Liver (tissue), 9 donors: ENCODE results near the gene ASTN1. TPM values are rescaled to one million over a fixed set of nuclear protein-coding genes. Genes with fewer than 3 reads are reported as not detected.

ENCODE experiments used
- DNase-seq: peaks from one replicate; pipeline ENCODE4 v3.0.0-alpha.2; 2017; ENCODE audit warnings: low spot score
- H3K27ac ChIP-seq, 2 donors: one replicate each; pipeline ENCODE4 v1.7.0; 2013; ENCODE audit warnings: inconsistent platforms in 2 of 2, low read length in 2 of 2, control low read depth in 1 of 2, low read depth in 1 of 2, mild to moderate bottlenecking in 1 of 2
- H3K27me3 ChIP-seq, 4 donors: one replicate each; pipeline versions ENCODE4 v1.6.1 to v1.7.0; 2013; ENCODE audit warnings: low read length in 3 of 4, inconsistent platforms in 1 of 4, mild to moderate bottlenecking in 1 of 4, moderate library complexity in 1 of 4; ENCODE audit not compliant: control insufficient read depth in 4 of 4, insufficient read depth in 4 of 4
- H3K36me3 ChIP-seq, 4 donors: one replicate each; pipeline versions ENCODE4 v1.6.1 to v1.7.0; 2013; ENCODE audit warnings: low read length in 3 of 4, mild to moderate bottlenecking in 3 of 4, low read depth in 1 of 4, moderate library complexity in 1 of 4; ENCODE audit not compliant: control insufficient read depth in 4 of 4, insufficient read depth in 3 of 4
- H3K4me1 ChIP-seq, 4 donors: one replicate each; pipeline versions ENCODE4 v1.6.1 to v1.7.0; 2013; ENCODE audit warnings: low read length in 3 of 4, mild to moderate bottlenecking in 3 of 4, moderate library complexity in 1 of 4; ENCODE audit not compliant: control insufficient read depth in 4 of 4, insufficient read depth in 4 of 4
- H3K4me3 ChIP-seq, 3 donors: one replicate each; pipeline versions ENCODE4 v1.6.1 to v1.7.0; 2013; ENCODE audit warnings: low read length in 3 of 3, control low read depth in 1 of 3, low read depth in 1 of 3, mild to moderate bottlenecking in 1 of 3
- H3K9ac ChIP-seq, 2 donors: one replicate each; pipeline ENCODE4 v1.7.0; 2013; ENCODE audit warnings: low read length in 2 of 2, mild to moderate bottlenecking in 2 of 2, moderate library complexity in 2 of 2, control low read depth in 1 of 2, low read depth in 1 of 2
- H3K9me3 ChIP-seq, 4 donors: one replicate each; pipeline versions ENCODE4 v1.6.1 to v1.7.0; 2013; ENCODE audit warnings: low read length in 3 of 4; ENCODE audit not compliant: control insufficient read depth in 4 of 4
- EGR1 ChIP-seq, 2 donors: IDR thresholded peaks; 2 replicates each; pipeline ENCODE4 v1.6.1; 2016 to 2018; ENCODE audit warnings: antibody characterized with exemption in 2 of 2, low read depth in 2 of 2
- FOXA2 ChIP-seq: IDR thresholded peaks from 2 replicates; pipeline ENCODE4 v1.6.1; 2016; ENCODE audit warnings: antibody characterized with exemption
- GABPA ChIP-seq, 2 donors: IDR thresholded peaks in 1 of 2; conservative IDR thresholded peaks in 1 of 2; 2 replicates each; pipeline ENCODE4 v1.6.1; 2016; ENCODE audit warnings: antibody characterized with exemption in 2 of 2, mild to moderate bottlenecking in 1 of 2, moderate library complexity in 1 of 2
- HNF4A ChIP-seq, 2 donors: conservative IDR thresholded peaks; 2 replicates each; pipeline ENCODE4 v1.6.1; 2016; ENCODE audit warnings: antibody characterized with exemption in 2 of 2, mild to moderate bottlenecking in 2 of 2
- HNF4G ChIP-seq: IDR thresholded peaks from 2 replicates; pipeline ENCODE4 v1.6.1; 2016; ENCODE audit warnings: antibody characterized with exemption
- JUND ChIP-seq, 2 donors: IDR thresholded peaks; 2 replicates each; pipeline ENCODE4 v1.6.1; 2016; ENCODE audit warnings: antibody characterized with exemption in 2 of 2
- NR2F2 ChIP-seq: IDR thresholded peaks from 2 replicates; pipeline ENCODE4 v1.6.1; 2016; ENCODE audit warnings: antibody characterized with exemption
- RAD21 ChIP-seq, 2 donors: IDR thresholded peaks; 2 replicates each; pipeline ENCODE4 v1.6.1; 2016; ENCODE audit warnings: antibody characterized with exemption in 2 of 2, mild to moderate bottlenecking in 2 of 2
- RXRA ChIP-seq, 2 donors: IDR thresholded peaks; 2 replicates each; pipeline ENCODE4 v1.6.1; 2017 to 2018; ENCODE audit warnings: antibody characterized with exemption in 2 of 2, mild to moderate bottlenecking in 1 of 2
- SP1 ChIP-seq: IDR thresholded peaks from 2 replicates; pipeline ENCODE4 v1.6.1; 2018; ENCODE audit warnings: antibody characterized with exemption, mild to moderate bottlenecking
- YY1 ChIP-seq: IDR thresholded peaks from 2 replicates; pipeline ENCODE4 v1.6.1; 2016; ENCODE audit warnings: antibody characterized with exemption, mild to moderate bottlenecking
- WGBS: extraction: QIAGEN DNeasy Blood & Tissue Kit; methylation state at CpG from one replicate; pipeline ENCODE4 v1.1.7; 2013; 5-methylcytosine and 5-hydroxymethylcytosine counted together
- polyA plus RNA-seq, 2 donors: library from polyadenylated mRNA; stranded (reverse) in 1 of 2; unstranded in 1 of 2; fragments of 200-250 nt in 1 of 2; fragments of >200 nt in 1 of 2; fragmentation: Nextera tagmentation in 1 of 2; extraction: Ambion mirVana in 1 of 2; gene quantifications; one replicate each; pipeline versions ENCODE4 v1.2.1 to v1.2.3, GENCODE V29; 2013 to 2015
- total RNA-seq, 2 donors: library from RNA; depleted of rRNA; stranded (reverse); fragments of >200 nt; gene quantifications; one replicate each; pipeline ENCODE4 v1.2.3, GENCODE V29; 2014
- TF ChIP-seq, protein P1 (sequence below): IDR thresholded peaks from 2 replicates; pipeline ENCODE4 v1.6.1; 2016; ENCODE audit warnings: antibody characterized with exemption
- TF ChIP-seq, protein P2 (sequence below): IDR thresholded peaks from 2 replicates; pipeline ENCODE4 v1.6.1; 2016; ENCODE audit warnings: antibody characterized with exemption, mild to moderate bottlenecking
- donor health status: healthy.
- donor health status: healthy.
- donor health status: healthy.
- donor health status: healthy.
- donor health status: healthy.

Gene ASTN1
- total and polyA plus RNA-seq, 4 donors = 0.10 to 0.28 (median 0.18) TPM

DNA sequence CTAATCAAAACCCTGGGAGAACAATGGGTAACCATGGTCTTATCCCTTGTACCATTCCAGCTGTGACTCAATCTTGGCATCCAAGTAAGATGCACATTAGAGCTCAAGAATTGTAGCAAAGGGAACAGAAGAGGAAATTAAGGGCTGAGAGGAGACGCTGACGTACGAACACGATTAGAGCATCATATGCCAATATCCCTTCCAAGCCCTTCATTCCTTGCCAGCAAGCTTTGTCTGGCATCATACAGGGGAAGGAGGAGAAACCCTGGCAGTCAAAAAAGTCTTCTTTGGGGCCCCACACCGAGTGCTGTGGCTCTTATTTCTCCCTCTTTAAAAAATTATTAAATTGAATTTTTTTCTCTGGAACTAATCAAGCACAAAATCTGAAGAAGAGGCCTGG, 120.9 kb downstream of the ASTN1 start (continued):
- no peak for TF ChIP-seq RXRA (IDR thresholded peaks at IDR 0.05)

DNA sequence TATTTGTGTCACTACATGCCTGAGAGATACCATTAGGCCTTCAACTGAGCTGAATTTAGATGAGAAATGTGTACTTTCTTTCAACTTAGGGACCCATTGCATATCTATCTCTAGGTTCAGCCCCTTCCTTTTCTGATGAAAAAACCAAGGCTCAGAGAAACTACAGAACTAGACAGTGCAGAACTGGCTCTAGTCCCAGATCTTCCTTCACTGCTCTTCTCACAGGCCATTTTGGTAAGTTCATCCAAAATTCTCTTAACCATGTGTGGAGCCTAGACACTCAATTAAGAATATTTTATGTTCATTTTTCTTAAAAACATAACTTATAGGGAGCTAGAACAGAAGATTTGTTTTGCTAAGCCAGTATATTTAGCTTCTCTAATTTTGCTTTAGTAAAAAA, 128.9 kb downstream of the ASTN1 start:
- Histone ChIP-seq H3K4me1 (no peaks in the 10 kb centered on the region), H3K27me3 (peaks cover 0 to 6% (median 0%) of the 10 kb centered on the region in 4 donors), H3K9me3 (no peaks in the 10 kb centered on the region), H3K27ac (no peak overlapping the region), H3K9ac (no peak overlapping the region), H3K4me3 (no peak overlapping the region), H3K36me3 (no peaks in the 10 kb centered on the region)
- no peak for TF ChIP-seq FOXA2
- no peak for TF ChIP-seq EGR1 (IDR thresholded peaks at IDR 0.05; ENCODE audit: low read depth in 2 of 2)
- no peak for TF ChIP-seq HNF4G
- TF ChIP-seq, protein P1, sequence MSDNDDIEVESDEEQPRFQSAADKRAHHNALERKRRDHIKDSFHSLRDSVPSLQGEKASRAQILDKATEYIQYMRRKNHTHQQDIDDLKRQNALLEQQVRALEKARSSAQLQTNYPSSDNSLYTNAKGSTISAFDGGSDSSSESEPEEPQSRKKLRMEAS = no peak
- TF ChIP-seq HNF4A (conservative IDR thresholded peaks at IDR 0.05) = no peak
- no peak for DNase-seq

DNA sequence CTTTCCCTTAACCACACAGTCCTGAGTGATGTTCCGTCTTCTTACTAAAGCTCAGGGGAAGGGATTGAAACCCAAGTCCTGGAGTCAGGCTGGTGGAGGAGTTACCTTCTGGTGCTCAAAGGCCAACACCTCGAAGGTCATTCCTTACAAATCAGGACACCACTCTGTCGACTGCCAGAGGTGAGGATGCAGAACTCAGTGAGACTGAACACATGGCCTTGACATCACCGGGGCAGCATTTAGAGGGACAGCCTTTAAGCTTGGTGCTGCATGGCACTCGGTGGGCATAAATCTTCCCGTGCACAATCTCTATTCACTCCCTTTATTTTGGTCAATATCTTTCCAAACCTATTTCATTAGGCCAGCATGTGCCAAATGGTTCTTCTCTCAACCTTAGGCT, 130.9 kb downstream of the ASTN1 start:
- TF ChIP-seq YY1 (no peak), NR2F2 (no peak), HNF4A (conservative IDR thresholded peaks at IDR 0.05) (no peak), SP1 (no peak), JUND (IDR thresholded peaks at IDR 0.05) (no peak), RAD21 (IDR thresholded peaks at IDR 0.05) (no peak), EGR1 (IDR thresholded peaks at IDR 0.05; ENCODE audit: low read depth in 2 of 2) (no peak), RXRA (IDR thresholded peaks at IDR 0.05) (no peak), GABPA (IDR thresholded peaks at IDR 0.05 in 1 of 2, conservative IDR thresholded peaks at IDR 0.05 in 1 of 2) (no peak)
- TF ChIP-seq, protein P1 = no peak
- TF ChIP-seq, protein P2, sequence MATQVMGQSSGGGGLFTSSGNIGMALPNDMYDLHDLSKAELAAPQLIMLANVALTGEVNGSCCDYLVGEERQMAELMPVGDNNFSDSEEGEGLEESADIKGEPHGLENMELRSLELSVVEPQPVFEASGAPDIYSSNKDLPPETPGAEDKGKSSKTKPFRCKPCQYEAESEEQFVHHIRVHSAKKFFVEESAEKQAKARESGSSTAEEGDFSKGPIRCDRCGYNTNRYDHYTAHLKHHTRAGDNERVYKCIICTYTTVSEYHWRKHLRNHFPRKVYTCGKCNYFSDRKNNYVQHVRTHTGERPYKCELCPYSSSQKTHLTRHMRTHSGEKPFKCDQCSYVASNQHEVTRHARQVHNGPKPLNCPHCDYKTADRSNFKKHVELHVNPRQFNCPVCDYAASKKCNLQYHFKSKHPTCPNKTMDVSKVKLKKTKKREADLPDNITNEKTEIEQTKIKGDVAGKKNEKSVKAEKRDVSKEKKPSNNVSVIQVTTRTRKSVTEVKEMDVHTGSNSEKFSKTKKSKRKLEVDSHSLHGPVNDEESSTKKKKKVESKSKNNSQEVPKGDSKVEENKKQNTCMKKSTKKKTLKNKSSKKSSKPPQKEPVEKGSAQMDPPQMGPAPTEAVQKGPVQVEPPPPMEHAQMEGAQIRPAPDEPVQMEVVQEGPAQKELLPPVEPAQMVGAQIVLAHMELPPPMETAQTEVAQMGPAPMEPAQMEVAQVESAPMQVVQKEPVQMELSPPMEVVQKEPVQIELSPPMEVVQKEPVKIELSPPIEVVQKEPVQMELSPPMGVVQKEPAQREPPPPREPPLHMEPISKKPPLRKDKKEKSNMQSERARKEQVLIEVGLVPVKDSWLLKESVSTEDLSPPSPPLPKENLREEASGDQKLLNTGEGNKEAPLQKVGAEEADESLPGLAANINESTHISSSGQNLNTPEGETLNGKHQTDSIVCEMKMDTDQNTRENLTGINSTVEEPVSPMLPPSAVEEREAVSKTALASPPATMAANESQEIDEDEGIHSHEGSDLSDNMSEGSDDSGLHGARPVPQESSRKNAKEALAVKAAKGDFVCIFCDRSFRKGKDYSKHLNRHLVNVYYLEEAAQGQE = no peak
- Histone ChIP-seq H3K4me1 (no peaks in the 10 kb centered on the region), H3K4me3 (no peak overlapping the region), H3K9me3 (no peaks in the 10 kb centered on the region), H3K27me3 (peaks cover 0 to 6% (median 0%) of the 10 kb centered on the region in 4 donors), H3K36me3 (no peaks in the 10 kb centered on the region), H3K27ac (no peak overlapping the region), H3K9ac (no peak overlapping the region)
- 71% methylated on average over 6 of the region's 6 CpGs for WGBS
- no peak for DNase-seq

DNA sequence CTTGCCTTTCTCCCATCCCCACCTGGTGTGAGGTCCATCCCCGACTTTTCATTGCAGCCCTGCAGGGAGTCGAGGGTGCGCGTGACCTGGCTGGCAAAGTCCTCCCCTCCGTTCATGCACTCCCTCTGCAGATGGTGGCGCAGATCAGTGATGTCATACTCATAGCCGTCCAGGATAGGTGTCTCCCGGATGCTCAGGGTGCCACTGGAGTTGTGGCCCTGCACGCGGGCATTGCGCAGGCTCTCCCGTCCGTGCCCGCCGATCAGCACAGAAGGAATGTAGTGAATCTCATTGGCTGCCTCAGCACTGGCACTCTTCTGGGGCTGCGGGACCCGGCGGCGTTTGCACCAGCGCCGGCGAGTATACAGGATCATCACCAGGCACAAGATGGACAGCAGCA, 132.1 kb downstream of the ASTN1 start:
- Histone ChIP-seq H3K4me3 (no peak overlapping the region), H3K4me1 (no peaks in the 10 kb centered on the region), H3K36me3 (no peaks in the 10 kb centered on the region), H3K27me3 (peaks cover 0 to 6% (median 0%) of the 10 kb centered on the region in 4 donors), H3K27ac (no peak overlapping the region), H3K9me3 (no peaks in the 10 kb centered on the region), H3K9ac (no peak overlapping the region)
- no peak for DNase-seq
- TF ChIP-seq, protein P1 = no peak
- WGBS = 79% methylated on average over 22 of the region's 22 CpGs
